Lower leg skin (tissue), 3 donors: Measurements from ENCODE around the gene HPS3.
"Not testable (repeated sequence)": the region's sequence is repeated elsewhere in the genome, so short reads cannot be mapped to it uniquely, and the experiment has no call there.

Experiments
- CTCF ChIP-seq, 3 donors: fragments of 450-650 bp; IDR thresholded peaks; one replicate each; pipeline ENCODE4 v1.5.1; 2016; ENCODE audit warnings: antibody characterized with exemption in 3 of 3, mild to moderate bottlenecking in 3 of 3, moderate library complexity in 2 of 3
- POLR2A ChIP-seq, 2 donors: fragments of 450-650 bp; IDR thresholded peaks; one replicate each; pipeline ENCODE4 v1.6.1; 2016 to 2017; ENCODE audit warnings: antibody characterized with exemption in 2 of 2, mild to moderate bottlenecking in 1 of 2, moderate library complexity in 1 of 2

- not testable (repeated sequence) for TF ChIP-seq CTCF, POLR2A (IDR thresholded peaks at IDR 0.05)
These were observed 67.6 kb downstream of the HPS3 start for GRCh38 chr3:149196805-149197592.
